Colonic mucosa (tissue), 2 donors: Measurements from ENCODE around the gene SLC2A13. TPM values are rescaled to one million over a fixed set of nuclear protein-coding genes. Genes with fewer than 3 reads are reported as not detected.

Experiments used
- total RNA-seq, 2 donors: library from RNA; stranded (reverse); fragmentation: NEBNext Ultra II Directional in 1 of 2; extraction: Animal tissue kit (Norgen Biotek cat#: 25700) in 1 of 2; gene quantifications; one replicate each; pipeline ENCODE4 v1.2.1, GENCODE V29; 2021
- donor health status: DM: no; HTN: no; CAD: no.
- donor health status: DM: no; HTN: no; CAD: no.

The SLC2A13 gene
- total RNA-seq, 2 donors from 2014 or later = 19.2 to 39.0 TPM

Other genes starting within 250 kb of the SLC2A13 start
- gene LRRK2, start 118.9 kb upstream of the SLC2A13 start, total RNA-seq = 1 to 10 TPM; 1.7 to 4.1 TPM